Measurements from ENCODE around the gene ICAM1.
A peak's percentile ranks its signal among the peaks of the same experiment; 100 is the strongest.

ICAM1 gene

GRCh38 chr19:10260141-10260584 is 10.8 kb upstream of the ICAM1 start:
- Histone ChIP-seq H3K9ac (ENCODE audit: low read depth, low read length) (no peak overlapping the region), H3K4me2 (ENCODE audit: low read length) (no peak overlapping the region), H3K9me3 (replicated peaks; ENCODE audit: low read length) (no peaks in the 10 kb centered on the region), H3K27me3 (ENCODE audit: control insufficient read depth, insufficient read depth, low read length) (no peaks in the 10 kb centered on the region), H3K4me3 (ENCODE audit: low read length) (no peak overlapping the region), H3K4me1 (ENCODE audit: control insufficient read depth, insufficient read depth, low read length) (no peaks in the 10 kb centered on the region), H3K36me3 (ENCODE audit: insufficient read depth, low read length) (peaks cover 29% of the 10 kb centered on the region)

GRCh38 chr19:10262771-10263170 is 8.1 kb upstream of the ICAM1 start:
- no peaks in the 10 kb centered on the region for H3K4me1 ChIP-seq (ENCODE audit: control insufficient read depth, insufficient read depth, low read length)
- H3K27me3 ChIP-seq (ENCODE audit: control insufficient read depth, insufficient read depth, low read length): no peaks in the 10 kb centered on the region
- H3K4me2 ChIP-seq (ENCODE audit: low read length): no peak overlapping the region
- peaks cover 13% of the 10 kb centered on the region for H3K36me3 ChIP-seq (ENCODE audit: insufficient read depth, low read length)
- H3K4me3 ChIP-seq (ENCODE audit: low read length): no peak overlapping the region
- no peak overlapping the region for H3K9ac ChIP-seq (ENCODE audit: low read depth, low read length)
- no peaks in the 10 kb centered on the region for H3K9me3 ChIP-seq (replicated peaks; ENCODE audit: low read length)

GRCh38 chr19:10266706-10267105 is 4.2 kb upstream of the ICAM1 start:
- no peaks in the 10 kb centered on the region for H3K36me3 ChIP-seq (ENCODE audit: insufficient read depth, low read length)
- no peaks in the 10 kb centered on the region for H3K9me3 ChIP-seq (replicated peaks; ENCODE audit: low read length)
- peaks cover 18% of the 10 kb centered on the region for H3K27me3 ChIP-seq (ENCODE audit: control insufficient read depth, insufficient read depth, low read length)
- peaks cover 14% of the 10 kb centered on the region for H3K4me1 ChIP-seq (ENCODE audit: control insufficient read depth, insufficient read depth, low read length)
- H3K4me3 ChIP-seq (ENCODE audit: low read length): no peak overlapping the region
- no peak overlapping the region for H3K9ac ChIP-seq (ENCODE audit: low read depth, low read length)
- H3K4me2 ChIP-seq (ENCODE audit: low read length): no peak overlapping the region

- H3K9me3 ChIP-seq (replicated peaks; ENCODE audit: low read length): no peaks in the 10 kb centered on the region
- peaks cover 25% of the 10 kb centered on the region for H3K27me3 ChIP-seq (ENCODE audit: control insufficient read depth, insufficient read depth, low read length)
- H3K36me3 ChIP-seq (ENCODE audit: insufficient read depth, low read length): no peaks in the 10 kb centered on the region
- H3K9ac ChIP-seq (ENCODE audit: low read depth, low read length): no peak overlapping the region
- no peak overlapping the region for H3K4me3 ChIP-seq (ENCODE audit: low read length)
- no peak overlapping the region for H3K4me2 ChIP-seq (ENCODE audit: low read length)
- H3K4me1 ChIP-seq (ENCODE audit: control insufficient read depth, insufficient read depth, low read length): peaks cover 14% of the 10 kb centered on the region
Measured at GRCh38 chr19:10268071-10268470, 2.8 kb upstream of the ICAM1 start.

- H3K9ac ChIP-seq (ENCODE audit: low read depth, low read length): peak overlapping the region; percentile 35
- no peaks in the 10 kb centered on the region for H3K36me3 ChIP-seq (ENCODE audit: insufficient read depth, low read length)
- peaks cover 14% of the 10 kb centered on the region for H3K4me1 ChIP-seq (ENCODE audit: control insufficient read depth, insufficient read depth, low read length)
- H3K4me2 ChIP-seq (ENCODE audit: low read length): peak overlapping the region; percentile 76
- H3K4me3 ChIP-seq (ENCODE audit: low read length): peak overlapping the region; percentile 66
- peaks cover 25% of the 10 kb centered on the region for H3K27me3 ChIP-seq (ENCODE audit: control insufficient read depth, insufficient read depth, low read length)
- no peaks in the 10 kb centered on the region for H3K9me3 ChIP-seq (replicated peaks; ENCODE audit: low read length)
Measured at GRCh38 chr19:10269333-10270179, 1.4 kb upstream of the ICAM1 start.

GRCh38 chr19:10270180-10270615 is 722 bp upstream of the ICAM1 start:
- H3K4me2 ChIP-seq (ENCODE audit: low read length): peak overlapping the region; percentile 76
- H3K36me3 ChIP-seq (ENCODE audit: insufficient read depth, low read length): no peaks in the 10 kb centered on the region
- H3K4me3 ChIP-seq (ENCODE audit: low read length): peak overlapping the region; percentile 66
- peak overlapping the region; percentile 35 for H3K9ac ChIP-seq (ENCODE audit: low read depth, low read length)
- H3K4me1 ChIP-seq (ENCODE audit: control insufficient read depth, insufficient read depth, low read length): peaks cover 14% of the 10 kb centered on the region
- H3K27me3 ChIP-seq (ENCODE audit: control insufficient read depth, insufficient read depth, low read length): peaks cover 25% of the 10 kb centered on the region
- no peaks in the 10 kb centered on the region for H3K9me3 ChIP-seq (replicated peaks; ENCODE audit: low read length)

- H3K9ac ChIP-seq (ENCODE audit: low read depth, low read length): no peak overlapping the region
- H3K4me3 ChIP-seq (ENCODE audit: low read length): peak overlapping the region; percentile 66
- H3K9me3 ChIP-seq (replicated peaks; ENCODE audit: low read length): no peaks in the 10 kb centered on the region
- H3K4me1 ChIP-seq (ENCODE audit: control insufficient read depth, insufficient read depth, low read length): peaks cover 14% of the 10 kb centered on the region
- H3K36me3 ChIP-seq (ENCODE audit: insufficient read depth, low read length): no peaks in the 10 kb centered on the region
- H3K27me3 ChIP-seq (ENCODE audit: control insufficient read depth, insufficient read depth, low read length): peaks cover 25% of the 10 kb centered on the region
- no peak overlapping the region for H3K4me2 ChIP-seq (ENCODE audit: low read length)
Measured at GRCh38 chr19:10271543-10272086, 695 bp downstream of the ICAM1 start.

GRCh38 chr19:10274589-10274988 is 3.7 kb downstream of the ICAM1 start:
- H3K4me3 ChIP-seq (ENCODE audit: low read length): no peak overlapping the region
- H3K36me3 ChIP-seq (ENCODE audit: insufficient read depth, low read length): no peaks in the 10 kb centered on the region
- peaks cover 18% of the 10 kb centered on the region for H3K4me1 ChIP-seq (ENCODE audit: control insufficient read depth, insufficient read depth, low read length)
- H3K9ac ChIP-seq (ENCODE audit: low read depth, low read length): no peak overlapping the region
- H3K9me3 ChIP-seq (replicated peaks; ENCODE audit: low read length): no peaks in the 10 kb centered on the region
- peaks cover 25% of the 10 kb centered on the region for H3K27me3 ChIP-seq (ENCODE audit: control insufficient read depth, insufficient read depth, low read length)
- H3K4me2 ChIP-seq (ENCODE audit: low read length): no peak overlapping the region

GRCh38 chr19:10277795-10278589 is 7.1 kb downstream of the ICAM1 start:
- Histone ChIP-seq H3K9ac (ENCODE audit: low read depth, low read length) (no peak overlapping the region), H3K4me2 (ENCODE audit: low read length) (no peak overlapping the region), H3K27me3 (ENCODE audit: control insufficient read depth, insufficient read depth, low read length) (no peaks in the 10 kb centered on the region), H3K36me3 (ENCODE audit: insufficient read depth, low read length) (no peaks in the 10 kb centered on the region), H3K4me3 (ENCODE audit: low read length) (no peak overlapping the region), H3K9me3 (replicated peaks; ENCODE audit: low read length) (no peaks in the 10 kb centered on the region), H3K4me1 (ENCODE audit: control insufficient read depth, insufficient read depth, low read length) (peaks cover 5% of the 10 kb centered on the region)

GRCh38 chr19:10278935-10279334 is 8.0 kb downstream of the ICAM1 start:
- Histone ChIP-seq H3K4me1 (ENCODE audit: control insufficient read depth, insufficient read depth, low read length) (peaks cover 5% of the 10 kb centered on the region), H3K4me3 (ENCODE audit: low read length) (no peak overlapping the region), H3K9ac (ENCODE audit: low read depth, low read length) (no peak overlapping the region), H3K36me3 (ENCODE audit: insufficient read depth, low read length) (no peaks in the 10 kb centered on the region), H3K4me2 (ENCODE audit: low read length) (no peak overlapping the region), H3K9me3 (replicated peaks; ENCODE audit: low read length) (no peaks in the 10 kb centered on the region), H3K27me3 (ENCODE audit: control insufficient read depth, insufficient read depth, low read length) (no peaks in the 10 kb centered on the region)

GRCh38 chr19:10279737-10280442 is 9.0 kb downstream of the ICAM1 start:
- peaks cover 5% of the 10 kb centered on the region for H3K4me1 ChIP-seq (ENCODE audit: control insufficient read depth, insufficient read depth, low read length)
- no peaks in the 10 kb centered on the region for H3K27me3 ChIP-seq (ENCODE audit: control insufficient read depth, insufficient read depth, low read length)
- no peak overlapping the region for H3K9ac ChIP-seq (ENCODE audit: low read depth, low read length)
- no peak overlapping the region for H3K4me2 ChIP-seq (ENCODE audit: low read length)
- H3K9me3 ChIP-seq (replicated peaks; ENCODE audit: low read length): no peaks in the 10 kb centered on the region
- no peaks in the 10 kb centered on the region for H3K36me3 ChIP-seq (ENCODE audit: insufficient read depth, low read length)
- no peak overlapping the region for H3K4me3 ChIP-seq (ENCODE audit: low read length)
